H9 (cell line): ENCODE results near the gene KRTAP5-10. TPM values are rescaled to one million over a fixed set of nuclear protein-coding genes. Genes with fewer than 3 reads are reported as not detected.
"Not testable (repeated sequence)": the region's sequence is repeated elsewhere in the genome, so short reads cannot be mapped to it uniquely, and the experiment has no call there.

ENCODE experiments used
- DNase-seq: peaks from one replicate; pipeline ENCODE4 v3.0.0-alpha.2; 2017
- H2AFZ ChIP-seq: one replicate; pipeline ENCODE4 v1.6.1; 2013; ENCODE audit warnings: mild to moderate bottlenecking, low read length, control low read depth, moderate library complexity
- H2AK5ac ChIP-seq: 2 replicates; pipeline ENCODE4 v1.6.1; 2013; ENCODE audit warnings: low read length, control low read depth, mixed read lengths; ENCODE audit not compliant: insufficient read length
- H2BK120ac ChIP-seq: one replicate; pipeline ENCODE4 v1.6.1; 2013; ENCODE audit warnings: low read depth, mild to moderate bottlenecking, low read length, control low read depth, inconsistent platforms; ENCODE audit not compliant: poor library complexity, severe bottlenecking
- H2BK12ac ChIP-seq: 2 replicates; pipeline ENCODE4 v1.6.1; 2013; ENCODE audit warnings: low read length, control low read depth, mixed read lengths, low read depth; ENCODE audit not compliant: insufficient read length
- H2BK15ac ChIP-seq: 2 replicates; pipeline ENCODE4 v1.6.1; 2013; ENCODE audit warnings: low read depth, low read length, control low read depth
- H2BK20ac ChIP-seq: one replicate; pipeline ENCODE4 v1.6.1; 2013; ENCODE audit warnings: low read depth, mild to moderate bottlenecking, low read length, control low read depth, inconsistent platforms; ENCODE audit not compliant: poor library complexity, severe bottlenecking
- H2BK5ac ChIP-seq: 2 replicates; pipeline ENCODE4 v1.6.1; 2013; ENCODE audit warnings: low read length, control low read depth, mixed read lengths; ENCODE audit not compliant: insufficient read length
- H3K14ac ChIP-seq: 2 replicates; pipeline ENCODE4 v1.6.1; 2013; ENCODE audit warnings: low read length, control low read depth; ENCODE audit not compliant: insufficient read depth
- H3K18ac ChIP-seq: 2 replicates; pipeline ENCODE4 v1.6.1; 2013; ENCODE audit warnings: low read depth, mild to moderate bottlenecking, mixed read lengths, low read length, control low read depth; ENCODE audit not compliant: insufficient read length
- H3K23ac ChIP-seq: 2 replicates; pipeline ENCODE4 v1.6.1; 2013; ENCODE audit warnings: low read length, control low read depth, mixed read lengths, low read depth; ENCODE audit not compliant: insufficient read length
- H3K23me2 ChIP-seq: 2 replicates; pipeline ENCODE4 v1.6.1; 2013; ENCODE audit warnings: low read depth, mild to moderate bottlenecking, mixed read lengths, low read length, control low read depth; ENCODE audit not compliant: insufficient read length, poor library complexity, severe bottlenecking
- H3K27ac ChIP-seq: 2 replicates; pipeline ENCODE4 v1.5.1; 2013; ENCODE audit warnings: low read length, control low read depth, mixed read lengths, low read depth; ENCODE audit not compliant: insufficient read length
- H3K27me3 ChIP-seq: 2 replicates; pipeline ENCODE4 v1.6.1; 2013; ENCODE audit warnings: low read length, control low read depth, inconsistent platforms; ENCODE audit not compliant: insufficient read depth
- H3K4ac ChIP-seq: 2 replicates; pipeline ENCODE4 v1.6.1; 2013; ENCODE audit warnings: low read depth, mild to moderate bottlenecking, control low read depth, inconsistent platforms, low read length, moderate library complexity
- H3K4me1 ChIP-seq: 2 replicates; pipeline ENCODE4 v1.6.1; 2013; ENCODE audit warnings: low read length, control low read depth, inconsistent platforms; ENCODE audit not compliant: insufficient read depth
- H3K4me2 ChIP-seq: 2 replicates; pipeline ENCODE4 v1.6.1; 2013; ENCODE audit warnings: low read length, control low read depth, mixed read lengths; ENCODE audit not compliant: insufficient read length, insufficient read depth
- H3K56ac ChIP-seq: 2 replicates; pipeline ENCODE4 v1.6.1; 2013; ENCODE audit warnings: low read depth, mild to moderate bottlenecking, mixed read lengths, low read length, control low read depth; ENCODE audit not compliant: insufficient read length
- H3K79me1 ChIP-seq: 2 replicates; pipeline ENCODE4 v1.6.1; 2013; ENCODE audit warnings: low read depth, mild to moderate bottlenecking, moderate library complexity, low read length, control low read depth, inconsistent platforms; ENCODE audit not compliant: insufficient read depth, poor library complexity, severe bottlenecking
- H3K79me2 ChIP-seq: 2 replicates; pipeline ENCODE4 v1.6.1; 2013; ENCODE audit warnings: low read length, control low read depth, inconsistent platforms; ENCODE audit not compliant: insufficient read depth
- H3K9ac ChIP-seq: 2 replicates; pipeline ENCODE4 v1.6.1; 2013; ENCODE audit warnings: low read length, control low read depth, mixed read lengths; ENCODE audit not compliant: insufficient read length; ENCODE audit errors: extremely low read depth
- H3K9me3 ChIP-seq: one replicate; pipeline ENCODE4 v1.6.1; 2013; ENCODE audit warnings: low read depth, low read length, inconsistent platforms; ENCODE audit not compliant: control insufficient read depth
- H3T11ph ChIP-seq: one replicate; pipeline ENCODE4 v1.6.1; 2013; ENCODE audit warnings: mild to moderate bottlenecking, low read length, control low read depth, inconsistent platforms
- H4K20me1 ChIP-seq: one replicate; pipeline ENCODE4 v1.6.1; 2013; ENCODE audit not compliant: control insufficient read depth, insufficient read length, insufficient read depth
- H4K5ac ChIP-seq: 2 replicates; pipeline ENCODE4 v1.6.1; 2013; ENCODE audit warnings: low read depth, mild to moderate bottlenecking, mixed read lengths, low read length, control low read depth; ENCODE audit not compliant: insufficient read length
- H4K8ac ChIP-seq: replicated peaks from 2 replicates; pipeline ENCODE4 v1.6.1; 2013; ENCODE audit warnings: low read length, control low read depth, mixed read lengths, low read depth; ENCODE audit not compliant: insufficient read length
- H4K91ac ChIP-seq: 2 replicates; pipeline ENCODE4 v1.6.1; 2013; ENCODE audit warnings: low read depth, mild to moderate bottlenecking, moderate library complexity, mixed read lengths, low read length, control low read depth; ENCODE audit not compliant: insufficient read length
- H3K27ac Mint-ChIP-seq, 3 experiments: 2 replicates in 2 of 3; 3 replicates in 1 of 3; pipeline ENCODE4 v1.8.0; 2020 to 2021; ENCODE audit warnings: mixed read lengths in 3 of 3, mild to moderate bottlenecking in 1 of 3, moderate library complexity in 1 of 3
- H3K27me3 Mint-ChIP-seq: 2 replicates; pipeline ENCODE4 v1.8.0; 2021; ENCODE audit warnings: low read depth, mild to moderate bottlenecking, moderate library complexity, mixed read lengths
- H3K36me3 Mint-ChIP-seq, 3 experiments: 2 replicates in 2 of 3; 3 replicates in 1 of 3; pipeline ENCODE4 v1.8.0; 2020 to 2021; ENCODE audit warnings: low read depth in 3 of 3, mixed read lengths in 3 of 3; ENCODE audit not compliant: insufficient read depth in 1 of 3
- H3K4me1 Mint-ChIP-seq, 2 experiments: 2 replicates each; pipeline ENCODE4 v1.8.0; 2020; ENCODE audit warnings: mixed read lengths in 2 of 2
- H3K4me3 Mint-ChIP-seq, 2 experiments: 2 replicates in 1 of 2; 3 replicates in 1 of 2; pipeline ENCODE4 v1.8.0; 2020 to 2021; ENCODE audit warnings: mild to moderate bottlenecking in 2 of 2, mixed read lengths in 2 of 2, moderate library complexity in 1 of 2
- H3K9me3 Mint-ChIP-seq, 2 experiments: 2 replicates in 1 of 2; 3 replicates in 1 of 2; pipeline ENCODE4 v1.8.0; 2020; ENCODE audit warnings: mild to moderate bottlenecking in 2 of 2, mixed read lengths in 2 of 2, moderate library complexity in 1 of 2
- WGBS: extraction: QIAGEN DNeasy Blood & Tissue Kit; methylation state at CpG from one replicate; pipeline ENCODE4 v1.1.7; 2013; ENCODE audit warnings: missing lambda C conversion rate, low lambda C conversion rate, mixed read lengths; ENCODE audit not compliant: insufficient read length; ENCODE audit errors: extremely low coverage; 5-methylcytosine and 5-hydroxymethylcytosine counted together
- total RNA-seq: library from RNA; stranded (reverse); gene quantifications from 2 replicates; pipeline ENCODE4 v1.2.1, GENCODE V29; 2021

Gene KRTAP5-10
- total RNA-seq, 1 experiment from 2014 or later: not detected

DNA sequence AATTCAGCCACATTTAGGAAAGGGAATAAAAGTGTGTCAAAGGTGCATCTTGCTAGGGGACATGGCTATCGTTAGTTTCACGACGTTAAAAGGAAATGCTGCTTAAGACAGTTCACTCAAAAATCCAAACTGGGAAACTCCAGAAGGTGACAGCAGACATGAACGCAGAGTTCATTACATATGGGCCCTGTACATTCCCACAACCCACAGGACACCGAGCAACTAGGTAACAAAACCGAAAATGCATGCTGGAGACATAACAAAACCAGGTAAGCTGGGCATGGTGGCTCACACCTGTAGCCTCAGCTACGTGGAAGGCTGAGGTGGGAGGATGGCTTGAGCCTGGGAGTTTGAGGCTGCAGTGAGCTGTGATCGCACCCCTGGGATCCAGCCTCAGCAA is 2.3 kb downstream of the KRTAP5-10 start:
- H2BK5ac ChIP-seq, H2AFZ ChIP-seq, H4K20me1 ChIP-seq, H3K4me1 ChIP-seq, H3K27me3 ChIP-seq, H3K56ac ChIP-seq, H3K36me3 Mint-ChIP-seq, H3K9me3 ChIP-seq, H2BK120ac ChIP-seq, H3K18ac ChIP-seq, H3K27ac ChIP-seq, H3K23me2 ChIP-seq, H3K27ac Mint-ChIP-seq, H3K79me1 ChIP-seq, H3K4me2 ChIP-seq, H2BK12ac ChIP-seq, H3T11ph ChIP-seq, H3K9me3 Mint-ChIP-seq, H3K14ac ChIP-seq, H3K23ac ChIP-seq, H2BK15ac ChIP-seq, H4K5ac ChIP-seq, H3K9ac ChIP-seq, H2AK5ac ChIP-seq, H3K4ac ChIP-seq, DNase-seq, H2BK20ac ChIP-seq, H3K4me3 Mint-ChIP-seq, H4K91ac ChIP-seq, H4K8ac ChIP-seq, H3K79me2 ChIP-seq: not testable (repeated sequence)
- Mint-ChIP-seq H3K4me1 (peaks cover 32% of the 10 kb centered on the region in 2 experiments), H3K27me3 (peaks cover 29% of the 10 kb centered on the region)
- WGBS: no CpG with 5 or more reads among the region's 8 CpGs
